ENCODE results near the gene TRMT61B.

TRMT61B gene

DNA sequence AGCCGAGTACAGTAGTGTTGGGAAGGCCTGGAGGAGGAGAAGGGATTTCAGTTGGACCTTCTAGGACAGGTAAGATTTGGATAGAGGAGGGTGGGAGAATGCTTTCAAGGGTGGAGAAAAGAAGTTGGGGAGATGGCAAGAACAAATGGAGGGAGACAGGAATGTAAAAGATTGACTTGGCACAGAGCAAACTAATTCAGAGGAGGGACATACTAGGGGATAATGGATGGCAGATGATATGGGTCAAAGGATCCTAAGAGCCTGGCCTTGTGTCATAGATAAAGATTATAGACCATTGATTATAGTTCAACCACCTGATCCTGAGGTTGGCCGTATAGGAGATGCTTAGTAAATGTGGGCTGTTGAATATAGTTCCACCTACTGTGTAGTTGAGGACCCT is 36.7 kb upstream of the TRMT61B start:
- Histone ChIP-seq H3K36me3 (replicated peaks; ENCODE audit: low read depth, low read length) (peaks cover 59% of the 10 kb centered on the region), H3K27me3 (ENCODE audit: low read depth, low read length) (no peaks in the 10 kb centered on the region), H4K20me1 (ENCODE audit: insufficient read depth, low read length) (peaks cover 61% of the 10 kb centered on the region), H2AFZ (ENCODE audit: low read depth, low read length) (no peak overlapping the region), H3K9me3 (ENCODE audit: insufficient read depth, low read length) (no peaks in the 10 kb centered on the region), H3K4me1 (ENCODE audit: low read length) (no peaks in the 10 kb centered on the region), H3K9ac (ENCODE audit: low read length) (no peak overlapping the region), H3K79me2 (ENCODE audit: low read length) (peaks cover 100% of the 10 kb centered on the region), H3K27ac (ENCODE audit: low read length) (no peak overlapping the region), H3K4me3 (ENCODE audit: low read length) (no peak overlapping the region), H3K4me2 (ENCODE audit: low read length) (no peak overlapping the region)
- TF ChIP-seq, protein P1, sequence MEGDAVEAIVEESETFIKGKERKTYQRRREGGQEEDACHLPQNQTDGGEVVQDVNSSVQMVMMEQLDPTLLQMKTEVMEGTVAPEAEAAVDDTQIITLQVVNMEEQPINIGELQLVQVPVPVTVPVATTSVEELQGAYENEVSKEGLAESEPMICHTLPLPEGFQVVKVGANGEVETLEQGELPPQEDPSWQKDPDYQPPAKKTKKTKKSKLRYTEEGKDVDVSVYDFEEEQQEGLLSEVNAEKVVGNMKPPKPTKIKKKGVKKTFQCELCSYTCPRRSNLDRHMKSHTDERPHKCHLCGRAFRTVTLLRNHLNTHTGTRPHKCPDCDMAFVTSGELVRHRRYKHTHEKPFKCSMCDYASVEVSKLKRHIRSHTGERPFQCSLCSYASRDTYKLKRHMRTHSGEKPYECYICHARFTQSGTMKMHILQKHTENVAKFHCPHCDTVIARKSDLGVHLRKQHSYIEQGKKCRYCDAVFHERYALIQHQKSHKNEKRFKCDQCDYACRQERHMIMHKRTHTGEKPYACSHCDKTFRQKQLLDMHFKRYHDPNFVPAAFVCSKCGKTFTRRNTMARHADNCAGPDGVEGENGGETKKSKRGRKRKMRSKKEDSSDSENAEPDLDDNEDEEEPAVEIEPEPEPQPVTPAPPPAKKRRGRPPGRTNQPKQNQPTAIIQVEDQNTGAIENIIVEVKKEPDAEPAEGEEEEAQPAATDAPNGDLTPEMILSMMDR (IDR thresholded peaks at IDR 0.05; ENCODE audit: low read depth, low read length) = no peak

DNA sequence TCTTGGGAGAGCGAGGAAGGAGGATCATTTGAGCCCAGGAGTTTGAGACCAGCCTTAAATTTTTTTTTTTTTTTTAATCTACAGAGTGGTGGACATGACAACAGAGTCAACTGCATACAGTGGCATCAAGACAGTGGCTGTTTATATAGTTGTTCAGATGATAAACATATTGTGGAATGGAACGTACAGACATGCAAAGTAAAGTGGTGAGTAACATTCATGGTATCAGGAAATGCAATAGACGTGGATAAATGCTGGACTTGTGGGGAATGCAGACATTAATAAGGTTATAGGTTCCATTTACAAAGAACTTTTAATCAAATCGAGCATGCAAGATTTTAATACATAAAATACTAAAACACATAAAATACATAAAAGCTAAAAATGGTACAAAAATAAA is 36.3 kb upstream of the TRMT61B start:
- Histone ChIP-seq H3K4me3 (ENCODE audit: low read length) (no peak overlapping the region), H3K79me2 (ENCODE audit: low read length) (peaks cover 100% of the 10 kb centered on the region), H3K4me1 (ENCODE audit: low read length) (no peaks in the 10 kb centered on the region), H3K27ac (ENCODE audit: low read length) (no peak overlapping the region), H3K36me3 (replicated peaks; ENCODE audit: low read depth, low read length) (peaks cover 57% of the 10 kb centered on the region), H3K27me3 (ENCODE audit: low read depth, low read length) (no peaks in the 10 kb centered on the region), H2AFZ (ENCODE audit: low read depth, low read length) (no peak overlapping the region), H4K20me1 (ENCODE audit: insufficient read depth, low read length) (peaks cover 62% of the 10 kb centered on the region), H3K9me3 (ENCODE audit: insufficient read depth, low read length) (no peaks in the 10 kb centered on the region), H3K4me2 (ENCODE audit: low read length) (no peak overlapping the region), H3K9ac (ENCODE audit: low read length) (no peak overlapping the region)
- TF ChIP-seq, protein P1 (IDR thresholded peaks at IDR 0.05; ENCODE audit: low read depth, low read length) = no peak
- no peak for TF ChIP-seq EZH2phosphoT487 (IDR thresholded peaks at IDR 0.05; ENCODE audit: low read depth)

DNA sequence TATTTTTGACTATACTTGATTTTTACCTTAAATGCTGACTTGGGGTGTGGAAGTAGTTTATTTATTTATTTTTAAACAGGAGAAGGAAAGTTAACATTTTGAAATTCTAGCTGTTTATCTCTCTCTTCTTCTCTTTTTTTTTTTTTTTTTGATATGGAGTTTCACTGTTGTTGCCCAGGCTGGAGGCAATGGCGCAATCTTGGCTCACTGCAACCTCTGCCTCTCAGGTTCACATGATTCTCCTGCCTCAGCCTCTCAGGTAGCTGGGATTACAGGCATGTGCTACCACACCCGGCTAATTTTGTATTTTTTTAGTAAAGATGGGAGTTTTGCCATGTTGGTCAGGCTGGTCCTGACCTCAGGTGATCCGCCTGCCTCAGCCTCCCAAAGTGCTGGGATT is 35.4 kb upstream of the TRMT61B start:
- H3K4me1 ChIP-seq (ENCODE audit: low read length) = no peaks in the 10 kb centered on the region

DNA sequence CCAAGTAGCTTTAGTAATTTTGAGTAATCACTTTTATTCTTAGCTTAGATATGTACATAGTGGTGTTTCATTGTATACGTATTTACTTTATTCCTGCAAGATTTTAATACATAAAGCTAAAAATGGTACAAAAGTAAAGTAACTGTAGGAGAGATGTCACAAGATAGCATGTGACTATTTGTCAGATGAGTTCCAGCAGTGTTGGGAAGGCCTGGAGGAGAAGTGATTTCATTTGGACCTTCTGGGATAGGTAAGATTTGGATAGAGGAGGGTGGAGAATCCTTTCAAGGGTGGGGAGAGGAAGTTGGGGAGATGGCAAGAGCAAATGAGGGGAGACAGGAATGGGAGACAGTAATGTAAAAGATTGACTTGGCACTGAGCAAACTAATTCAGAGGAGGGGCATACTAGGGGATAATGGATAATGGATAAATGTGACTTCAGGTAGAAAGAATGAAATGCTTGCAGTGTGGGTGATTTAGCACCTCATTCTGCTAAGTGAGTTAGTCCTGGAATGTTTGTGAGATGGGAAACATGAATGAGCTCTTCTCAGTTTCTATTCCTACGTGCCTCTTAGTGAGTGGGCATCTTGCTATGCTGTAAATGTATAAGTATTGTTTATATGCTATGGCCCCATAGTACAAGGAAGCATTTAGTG is 34.8 kb upstream of the TRMT61B start:
- Histone ChIP-seq H3K27me3 (ENCODE audit: low read depth, low read length) (no peaks in the 10 kb centered on the region), H3K4me3 (ENCODE audit: low read length) (no peak overlapping the region), H3K79me2 (ENCODE audit: low read length) (peaks cover 100% of the 10 kb centered on the region), H3K4me2 (ENCODE audit: low read length) (no peak overlapping the region), H4K20me1 (ENCODE audit: insufficient read depth, low read length) (peaks cover 72% of the 10 kb centered on the region), H3K36me3 (replicated peaks; ENCODE audit: low read depth, low read length) (peaks cover 53% of the 10 kb centered on the region), H3K9me3 (ENCODE audit: insufficient read depth, low read length) (no peaks in the 10 kb centered on the region), H3K27ac (ENCODE audit: low read length) (no peak overlapping the region), H3K4me1 (ENCODE audit: low read length) (no peaks in the 10 kb centered on the region), H2AFZ (ENCODE audit: low read depth, low read length) (no peak overlapping the region), H3K9ac (ENCODE audit: low read length) (no peak overlapping the region)
- TF ChIP-seq EZH2phosphoT487 (IDR thresholded peaks at IDR 0.05; ENCODE audit: low read depth) = no peak
- TF ChIP-seq, protein P1 (IDR thresholded peaks at IDR 0.05; ENCODE audit: low read depth, low read length) = no peak

More for the DNA sequence above, 35.4 kb upstream of the TRMT61B start:
- H3K4me3 ChIP-seq (ENCODE audit: low read length) = no peak overlapping the region
- H3K9me3 ChIP-seq (ENCODE audit: insufficient read depth, low read length) = no peaks in the 10 kb centered on the region
- peaks cover 100% of the 10 kb centered on the region for H3K79me2 ChIP-seq (ENCODE audit: low read length)
- no peak overlapping the region for H2AFZ ChIP-seq (ENCODE audit: low read depth, low read length)
- H4K20me1 ChIP-seq (ENCODE audit: insufficient read depth, low read length) = peaks cover 70% of the 10 kb centered on the region
- TF ChIP-seq, protein P1 (IDR thresholded peaks at IDR 0.05; ENCODE audit: low read depth, low read length) = no peak
- H3K27me3 ChIP-seq (ENCODE audit: low read depth, low read length) = no peaks in the 10 kb centered on the region
- peaks cover 57% of the 10 kb centered on the region for H3K36me3 ChIP-seq (replicated peaks; ENCODE audit: low read depth, low read length)
- H3K4me2 ChIP-seq (ENCODE audit: low read length) = no peak overlapping the region
- no peak overlapping the region for H3K9ac ChIP-seq (ENCODE audit: low read length)
- no peak overlapping the region for H3K27ac ChIP-seq (ENCODE audit: low read length)

Measured in OCI-LY3 (cell line).